Prostate gland (tissue), 2 donors: ENCODE results near the gene ANKRD62.
"Not testable (repeated sequence)": the region's sequence is repeated elsewhere in the genome, so short reads cannot be mapped to it uniquely, and the experiment has no call there.

Source experiments
- CTCF ChIP-seq, 4 experiments: fragments of 200-600 bp in 2 of 4; fragments of 450-650 bp in 2 of 4; sonication (generic) in 2 of 4; IDR thresholded peaks; 1 replicate in 3 of 4; 2 replicates in 1 of 4; pipeline ENCODE4 v1.5.1; 2016 to 2019; ENCODE audit warnings: antibody characterized with exemption in 4 of 4, mild to moderate bottlenecking in 2 of 4, moderate library complexity in 2 of 4
- POLR2A ChIP-seq: fragments of 450-650 bp; IDR thresholded peaks from one replicate; pipeline ENCODE4 v1.6.1; 2016; ENCODE audit warnings: antibody characterized with exemption, mild to moderate bottlenecking
- POLR2AphosphoS5 ChIP-seq: sonication (generic); formaldehyde crosslinking; IDR thresholded peaks from one replicate; pipeline ENCODE4 v1.6.1; 2017; ENCODE audit warnings: antibody characterized with exemption

GRCh38 chr18:12068316-12068949 is 25.2 kb upstream of the ANKRD62 start:
- not testable (repeated sequence) for TF ChIP-seq POLR2A; CTCF (IDR thresholded peaks at IDR 0.05); POLR2AphosphoS5
